ENCODE measurements around the gene RELN. TPM values are rescaled to one million over a fixed set of nuclear protein-coding genes. Genes with fewer than 3 reads are reported as not detected.
A peak's percentile ranks its signal among the peaks of the same experiment; 100 is the strongest.
"Not testable (repeated sequence)": the region's sequence is repeated elsewhere in the genome, so short reads cannot be mapped to it uniquely, and the experiment has no call there.

The RELN gene
- total RNA-seq, 1 experiment from 2014 or later, result 0.57 TPM

DNA sequence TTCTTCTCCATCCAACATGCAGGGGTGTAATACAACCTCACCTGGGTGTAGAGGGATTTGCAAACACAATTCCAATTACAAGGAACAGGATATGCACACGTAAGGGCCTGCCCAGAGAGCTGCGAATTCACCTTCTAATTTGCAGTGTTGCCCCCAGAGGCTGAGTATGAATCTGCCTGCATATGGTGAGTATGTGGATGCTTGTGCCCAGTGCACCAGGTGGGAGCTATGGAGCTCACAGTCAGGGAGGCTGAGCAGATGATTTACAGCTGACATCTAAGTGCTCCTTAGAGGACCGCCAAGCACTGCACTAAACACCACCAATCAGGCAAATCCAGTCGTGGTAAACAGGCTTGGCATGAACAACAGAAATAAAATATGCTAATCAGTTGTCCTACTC, 132.0 kb downstream of the RELN start:
- DNase-seq (ENCODE audit: extremely low read depth, low read depth), result no peak

DNA sequence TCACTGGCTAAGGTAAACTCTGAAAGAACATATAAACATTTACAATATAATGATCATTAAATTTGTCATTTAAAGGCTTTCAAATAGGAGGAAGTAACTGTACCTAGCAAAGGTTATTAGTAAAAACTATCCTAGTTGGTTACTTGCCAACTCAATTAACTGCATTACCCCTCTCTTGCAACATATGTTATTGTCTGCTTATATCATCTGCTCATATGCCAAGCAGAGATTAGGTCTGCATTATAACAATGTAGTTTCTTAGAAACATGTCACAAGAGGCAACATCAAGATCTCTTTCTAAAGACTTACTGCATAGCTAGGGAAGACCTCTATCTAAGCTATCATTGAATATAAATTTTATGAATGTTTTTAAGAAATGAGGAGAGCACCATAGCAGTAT, 132.5 kb downstream of the RELN start:
- no peak for DNase-seq (ENCODE audit: extremely low read depth, low read depth)

DNA sequence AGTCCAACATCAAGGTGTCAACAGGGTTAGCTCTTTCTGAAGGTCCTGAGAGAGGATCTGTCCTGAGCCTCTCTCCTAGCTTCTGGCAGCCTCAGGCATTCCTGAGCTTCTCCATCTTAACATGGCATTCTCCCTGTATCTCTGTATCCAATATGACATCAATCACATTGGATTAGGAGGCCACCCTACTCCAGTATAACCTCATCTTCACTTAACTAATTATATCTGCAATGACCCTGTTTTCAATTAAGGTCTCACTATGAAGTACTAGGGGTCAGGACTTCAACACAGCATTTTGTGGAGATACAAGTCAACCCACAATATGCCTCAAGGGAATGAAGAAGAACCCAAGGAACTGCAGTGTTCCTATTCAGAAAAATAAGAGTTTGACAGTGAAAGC, 133.8 kb downstream of the RELN start:
- no peak for DNase-seq (ENCODE audit: extremely low read depth, low read depth)

DNA sequence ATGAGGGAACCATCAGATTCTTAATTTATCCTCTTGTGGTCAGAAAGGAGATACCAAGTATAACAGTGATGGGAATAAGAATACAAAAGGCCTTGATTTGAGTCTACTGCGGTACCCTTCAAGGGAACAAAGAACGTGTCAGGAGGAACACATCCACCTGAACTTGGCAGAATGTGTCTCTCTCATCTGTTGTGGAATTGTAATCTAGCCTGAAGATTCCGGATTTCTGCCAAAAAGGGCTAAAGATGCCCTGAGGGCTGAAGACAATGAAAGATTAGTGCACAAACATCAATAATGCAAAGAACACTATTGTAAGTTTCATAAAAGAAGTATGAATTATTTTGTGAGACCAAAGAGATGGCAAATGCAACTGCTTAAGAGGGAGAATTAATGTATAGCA, 134.8 kb downstream of the RELN start:
- no peak for DNase-seq (ENCODE audit: extremely low read depth, low read depth)

GRCh38 chr7:103851357-103851756, 138.1 kb downstream of the RELN start:
- peak; percentile 9 for DNase-seq (ENCODE audit: extremely low read depth, low read depth)

- no peak for DNase-seq (ENCODE audit: extremely low read depth, low read depth)
Measured at GRCh38 chr7:103843689-103844480, 145.6 kb downstream of the RELN start.

DNA sequence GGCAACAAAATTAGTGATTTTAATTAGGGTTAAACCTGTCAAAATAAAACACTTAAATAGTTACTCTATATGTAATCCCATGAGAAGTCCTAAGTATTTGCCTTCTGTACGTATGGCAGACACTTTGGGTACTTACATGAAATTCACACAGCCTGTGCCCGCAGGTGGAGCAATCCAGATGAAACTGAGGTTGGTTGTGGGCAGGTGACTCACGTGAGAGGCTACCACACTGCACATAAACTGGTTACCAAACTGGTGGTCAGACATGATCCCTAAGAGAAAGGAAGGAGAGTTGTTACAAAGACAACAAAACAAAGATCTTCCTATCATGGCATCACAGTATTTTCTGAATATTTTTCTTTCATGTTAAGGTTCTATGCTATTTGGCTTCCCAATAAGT, 156.1 kb downstream of the RELN start:
- no peak for DNase-seq (ENCODE audit: extremely low read depth, low read depth)

DNA sequence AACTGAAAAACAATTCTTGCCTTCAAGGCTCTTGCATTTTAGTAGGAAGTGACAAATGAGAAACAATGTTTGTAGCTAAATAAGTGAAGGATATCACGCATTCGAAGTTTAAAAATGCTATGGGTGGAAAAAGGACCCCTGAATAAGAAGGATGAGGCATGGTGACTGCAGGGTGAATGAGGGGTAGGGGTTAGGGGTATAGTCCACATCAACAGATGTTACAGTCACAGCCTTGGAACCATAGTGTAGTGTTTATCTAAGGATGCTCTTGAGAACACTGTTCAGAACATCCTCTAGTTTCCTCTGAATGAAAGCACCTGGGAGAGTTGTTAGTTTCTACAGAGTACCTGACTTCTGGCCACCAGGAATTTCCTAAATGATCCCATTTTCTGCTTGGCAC, 157.0 kb downstream of the RELN start:
- no peak for DNase-seq (ENCODE audit: extremely low read depth, low read depth)

GRCh38 chr7:103824251-103824650, 165.2 kb downstream of the RELN start:
- DNase-seq (ENCODE audit: extremely low read depth, low read depth), result no peak

DNA sequence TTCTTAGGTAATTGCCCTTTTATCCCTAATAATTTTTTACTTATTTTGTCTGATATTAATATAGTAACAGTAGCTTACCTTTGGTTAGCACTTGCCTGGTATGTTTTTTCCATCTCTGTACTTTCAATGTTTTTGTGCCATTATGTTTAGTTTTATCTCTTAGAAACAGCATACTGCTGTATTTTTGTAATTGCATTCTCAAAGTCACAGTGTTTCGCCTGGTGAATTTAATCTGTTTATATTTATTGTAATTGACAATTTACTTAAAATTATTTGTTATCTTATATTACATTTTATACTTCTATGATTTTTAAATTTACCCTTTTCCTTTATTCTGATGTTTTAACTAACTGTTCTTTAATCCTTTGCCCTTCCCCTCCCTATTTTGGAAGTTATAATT, 166.4 kb downstream of the RELN start:
- DNase-seq (ENCODE audit: extremely low read depth, low read depth), result no peak

DNA sequence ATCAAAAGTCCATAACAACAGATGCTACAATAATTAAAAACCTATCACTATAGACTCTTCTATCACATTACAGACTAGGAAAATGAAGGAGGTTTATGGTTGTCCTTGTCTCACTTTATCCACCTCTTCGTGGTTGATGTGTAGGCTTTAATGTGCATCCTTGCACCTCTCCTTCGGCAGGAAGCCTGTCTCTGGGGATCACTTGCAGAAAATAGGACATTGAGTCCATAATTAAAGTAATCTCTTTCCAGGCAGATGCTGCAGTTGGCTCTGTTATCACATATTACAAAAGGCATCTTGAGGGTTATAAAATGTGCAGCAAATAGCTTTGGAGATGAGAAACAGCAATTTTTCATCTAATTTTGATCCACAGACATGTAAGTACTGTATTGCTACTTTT, 168.4 kb downstream of the RELN start:
- DNase-seq (ENCODE audit: extremely low read depth, low read depth), result no peak

GRCh38 chr7:103815972-103816371, 173.5 kb downstream of the RELN start:
- DNase-seq (ENCODE audit: extremely low read depth, low read depth), result not testable (repeated sequence)

- DNase-seq (ENCODE audit: extremely low read depth, low read depth), result no peak
Measured at GRCh38 chr7:103813970-103814369, 175.5 kb downstream of the RELN start.

- DNase-seq (ENCODE audit: extremely low read depth, low read depth), result no peak
Measured at GRCh38 chr7:103811997-103812396, 177.5 kb downstream of the RELN start.

DNA sequence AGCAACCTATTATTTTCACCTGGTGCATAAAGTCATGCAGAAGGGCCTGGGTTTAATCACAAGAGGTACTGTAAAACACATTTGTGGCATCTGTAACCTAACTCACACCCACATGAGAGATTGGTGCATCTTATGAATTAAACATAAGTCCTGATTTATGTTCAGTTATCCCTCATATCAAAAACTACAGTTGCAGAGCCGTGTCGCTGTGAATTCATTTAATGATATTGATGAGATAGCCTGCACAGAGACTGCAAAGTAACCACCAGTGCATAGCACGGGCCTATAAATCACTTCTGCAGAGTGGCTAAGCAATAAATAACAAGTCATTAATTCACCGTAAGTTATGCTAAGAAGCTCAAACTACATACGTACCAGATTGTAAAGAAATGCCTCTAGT, 178.2 kb downstream of the RELN start:
- DNase-seq (ENCODE audit: extremely low read depth, low read depth), result no peak

DNA sequence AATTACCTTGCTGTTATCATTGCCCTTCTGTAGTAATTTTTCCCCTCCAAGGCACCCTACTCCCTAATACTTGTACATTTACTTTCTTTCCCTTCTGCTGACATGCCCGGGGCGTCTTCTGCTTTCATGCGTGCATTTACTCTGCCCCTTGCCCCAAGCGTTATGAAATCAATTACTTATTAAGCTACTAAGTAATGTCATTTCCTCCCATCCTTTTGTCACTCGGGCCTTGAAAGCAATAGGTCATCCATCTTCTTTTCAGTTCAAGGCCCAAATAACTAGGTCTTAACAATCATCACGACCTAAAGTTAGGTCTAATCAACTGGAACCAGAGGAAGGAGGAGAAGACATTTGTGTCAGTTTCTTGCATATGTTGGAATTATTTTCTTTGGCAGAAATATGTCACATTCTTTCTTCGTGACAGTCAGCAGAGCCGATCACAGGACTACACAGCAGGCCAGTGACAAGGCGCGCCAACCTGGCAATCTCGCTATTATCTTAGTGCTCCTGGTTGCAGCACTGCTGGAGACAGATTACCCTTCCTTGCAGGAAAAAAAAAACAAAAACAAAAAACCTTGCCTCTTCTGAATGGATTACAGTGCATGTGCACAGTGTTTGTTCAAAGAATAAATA, 179.2 kb downstream of the RELN start:
- no peak for DNase-seq (ENCODE audit: extremely low read depth, low read depth)

DNA sequence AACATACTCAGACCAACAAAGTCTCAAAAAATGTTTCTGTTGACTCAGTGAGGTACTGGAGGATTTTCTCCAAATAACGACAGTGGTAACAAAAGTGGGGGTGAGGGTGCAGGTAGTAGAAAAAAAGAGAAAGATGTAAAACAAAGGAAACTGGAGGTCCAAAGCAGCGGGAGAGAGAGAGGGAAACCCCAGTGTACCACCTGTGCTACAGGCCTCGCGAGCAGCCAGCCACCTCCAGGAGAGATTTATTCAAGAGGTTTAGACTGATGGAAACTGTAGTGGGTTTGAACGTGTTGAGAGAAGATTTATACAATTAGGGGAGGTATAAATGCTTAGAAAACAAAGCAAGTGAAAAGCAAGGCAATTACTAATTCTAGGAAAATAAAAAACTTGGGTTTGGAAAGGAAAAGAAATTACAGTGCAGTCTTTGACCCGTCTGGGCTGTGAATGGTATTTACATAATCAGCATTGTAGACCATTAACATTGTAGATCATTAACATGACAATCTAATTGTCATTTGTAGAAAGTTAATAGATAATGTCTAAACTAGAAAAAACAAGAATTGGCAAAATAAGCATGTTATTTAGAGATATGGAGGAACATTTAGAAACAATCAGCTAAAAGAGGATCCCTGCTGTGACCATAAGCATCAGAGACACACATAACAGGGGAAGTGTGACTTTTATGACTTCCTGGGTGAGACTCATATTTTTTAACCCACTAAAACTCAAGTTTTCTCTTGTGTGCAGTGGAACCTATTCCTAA, 180.0 kb downstream of the RELN start:
- DNase-seq (ENCODE audit: extremely low read depth, low read depth), result no peak

DNA sequence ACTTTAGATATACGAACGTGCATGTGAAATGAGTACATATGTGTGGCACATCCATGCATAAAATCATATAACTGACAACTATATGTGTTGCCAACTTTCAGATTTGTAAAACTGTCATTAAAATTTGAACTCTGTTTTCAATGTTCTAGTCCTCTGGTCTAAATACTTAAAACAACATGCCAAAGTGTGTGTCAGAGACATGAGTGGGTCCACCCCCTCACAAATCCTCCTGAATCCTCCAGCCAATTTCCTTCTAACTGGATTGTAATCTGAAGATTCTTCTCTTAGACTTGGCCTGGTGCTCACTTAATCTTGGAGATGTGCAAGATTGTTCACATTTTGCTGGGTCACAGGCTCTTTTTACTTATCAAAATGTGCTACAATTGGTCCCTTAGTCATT, 184.1 kb downstream of the RELN start:
- DNase-seq (ENCODE audit: extremely low read depth, low read depth), result no peak

GRCh38 chr7:103803631-103804030, 185.8 kb downstream of the RELN start:
- no peak for DNase-seq (ENCODE audit: extremely low read depth, low read depth)

GRCh38 chr7:103799298-103799697, 190.2 kb downstream of the RELN start:
- DNase-seq (ENCODE audit: extremely low read depth, low read depth), result no peak

GRCh38 chr7:103797647-103798307, 191.7 kb downstream of the RELN start:
- no peak for DNase-seq (ENCODE audit: extremely low read depth, low read depth)
